Hepatocyte (in vitro differentiated cells): ENCODE data around the gene HDHD3. TPM values are rescaled to one million over a fixed set of nuclear protein-coding genes. Genes with fewer than 3 reads are reported as not detected.
"Not testable (repeated sequence)": the region's sequence is repeated elsewhere in the genome, so short reads cannot be mapped to it uniquely, and the experiment has no call there.

Experiments used
- DNase-seq: peaks from one replicate; pipeline ENCODE4 v3.0.0-alpha.2; 2016; ENCODE audit warnings: low spot score
- H2AFZ ChIP-seq: fragments of 200-600 bp; sonication (generic); 2 replicates; pipeline ENCODE4 v1.6.0; 2016; ENCODE audit warnings: antibody characterized with exemption, mild to moderate bottlenecking
- H3K27ac ChIP-seq: fragments of 200-600 bp; sonication (generic); 2 replicates; pipeline ENCODE4 v1.5.1; 2016; ENCODE audit warnings: mild to moderate bottlenecking
- H3K27me3 ChIP-seq: fragments of 200-600 bp; sonication (generic); 2 replicates; pipeline ENCODE4 v1.6.1; 2016
- H3K36me3 ChIP-seq: fragments of 200-600 bp; sonication (generic); replicated peaks from 2 replicates; pipeline ENCODE4 v1.5.1; 2016; ENCODE audit warnings: low read depth; ENCODE audit not compliant: insufficient read depth
- H3K4me1 ChIP-seq: fragments of 200-600 bp; sonication (generic); 2 replicates; pipeline ENCODE4 v1.5.1; 2016; ENCODE audit warnings: mild to moderate bottlenecking, moderate library complexity; ENCODE audit not compliant: insufficient read depth
- H3K4me2 ChIP-seq: fragments of 200-600 bp; sonication (generic); 2 replicates; pipeline ENCODE4 v1.6.0; 2016
- H3K4me3 ChIP-seq: fragments of 200-600 bp; sonication (generic); 2 replicates; pipeline ENCODE4 v1.5.1; 2016; ENCODE audit warnings: mild to moderate bottlenecking
- H3K79me2 ChIP-seq: fragments of 200-600 bp; sonication (generic); 2 replicates; pipeline ENCODE4 v1.6.0; 2017; ENCODE audit warnings: mild to moderate bottlenecking
- H3K9me2 ChIP-seq: fragments of 200-600 bp; sonication (generic); replicated peaks from 2 replicates; pipeline ENCODE4 v1.6.0; 2017; ENCODE audit warnings: mild to moderate bottlenecking; ENCODE audit not compliant: insufficient read depth
- H3K9me3 ChIP-seq: fragments of 200-600 bp; sonication (generic); 2 replicates; pipeline ENCODE4 v1.5.1; 2016; ENCODE audit warnings: low read depth, mild to moderate bottlenecking
- H4K20me1 ChIP-seq: fragments of 200-600 bp; sonication (generic); 2 replicates; pipeline ENCODE4 v1.6.0; 2016; ENCODE audit warnings: mild to moderate bottlenecking; ENCODE audit not compliant: insufficient read depth, poor library complexity, severe bottlenecking
- EZH2 ChIP-seq: fragments of 200-600 bp; sonication (generic); IDR thresholded peaks from 2 replicates; pipeline ENCODE4 v1.6.1; 2016; ENCODE audit warnings: antibody characterized with exemption, mild to moderate bottlenecking, borderline replicate concordance
- EZH2phosphoT487 ChIP-seq: fragments of 200-600 bp; sonication (generic); IDR thresholded peaks from one replicate; pipeline ENCODE4 v1.6.1; 2018; ENCODE audit warnings: antibody characterized with exemption, mild to moderate bottlenecking, low read depth, moderate library complexity; ENCODE audit not compliant: unreplicated experiment, severe bottlenecking
- WGBS: methylation state at CpG from one replicate; pipeline ENCODE4 v1.1.6; 2016; ENCODE audit warnings: low lambda C conversion rate; ENCODE audit errors: missing lambda C conversion rate; 5-methylcytosine and 5-hydroxymethylcytosine counted together
- polyA plus RNA-seq: library from polyadenylated mRNA; unstranded; fragments of >200 nt; fragmentation: Nextera tagmentation; extraction: Ambion mirVana; gene quantifications from 2 replicates; pipeline ENCODE4 v1.2.1, GENCODE V29; 2016
- total RNA-seq: library from RNA; depleted of rRNA; stranded (reverse); fragments of >200 nt; gene quantifications from 2 replicates; pipeline ENCODE4 v1.2.3, GENCODE V29; 2014
- TF ChIP-seq, protein P1 (sequence below): fragments of 200-600 bp; sonication (generic); IDR thresholded peaks from 2 replicates; pipeline ENCODE4 v1.5.1; 2016; ENCODE audit warnings: antibody characterized with exemption, mild to moderate bottlenecking; ENCODE audit not compliant: poor library complexity

HDHD3 gene
- total and polyA plus RNA-seq, 2 experiments from 2014 or later, result 96.8 to 110 TPM

DNA sequence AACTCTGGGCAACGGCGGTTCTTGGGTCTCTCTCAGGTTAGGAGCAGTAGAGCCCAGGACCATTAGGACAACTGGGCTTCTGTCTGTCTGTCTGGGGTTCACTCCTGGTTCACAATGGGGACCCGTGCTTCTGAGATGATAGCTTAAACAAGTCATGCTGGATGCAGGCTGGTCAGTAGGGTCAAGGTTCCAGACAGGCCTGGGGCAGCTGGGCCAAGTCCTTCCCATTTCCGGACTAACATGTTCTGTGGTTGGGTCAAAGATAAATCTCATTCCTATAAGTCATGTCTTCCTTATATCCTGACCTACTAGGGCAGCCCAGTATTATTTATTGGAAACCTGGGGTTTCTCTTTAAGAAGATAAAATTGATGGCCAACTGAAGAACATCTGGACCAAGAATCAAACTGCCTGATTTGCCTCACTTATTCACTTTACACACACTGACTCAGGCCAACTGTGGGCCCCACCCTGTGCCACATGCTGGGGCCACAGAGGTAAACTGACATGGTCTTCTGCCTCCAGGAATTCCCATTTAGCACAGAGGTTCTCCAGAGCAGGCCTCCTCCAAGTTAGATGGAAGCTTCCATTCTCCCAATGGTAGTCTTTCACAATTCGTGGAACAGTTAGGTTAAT is 8.3 kb downstream of the HDHD3 start:
- no peak for DNase-seq
- H3K27ac ChIP-seq, result no peak overlapping the region
- WGBS, result 95% methylated on average over 5 of the region's 5 CpGs

GRCh38 chr9:113365652-113366051 is 11.1 kb downstream of the HDHD3 start:
- not testable (repeated sequence) for H3K27ac ChIP-seq, H2AFZ ChIP-seq, H3K36me3 ChIP-seq, H3K9me3 ChIP-seq, H3K4me3 ChIP-seq, H3K4me1 ChIP-seq, DNase-seq, H3K27me3 ChIP-seq, H3K4me2 ChIP-seq, H3K9me2 ChIP-seq, H3K79me2 ChIP-seq, H4K20me1 ChIP-seq
- WGBS, result 98% methylated on average over 3 of the region's 3 CpGs

More for the DNA sequence above, 8.3 kb downstream of the HDHD3 start:
- no peaks in the 10 kb centered on the region for H3K27me3 ChIP-seq
- peaks cover 12% of the 10 kb centered on the region for H4K20me1 ChIP-seq
- TF ChIP-seq, protein P1, sequence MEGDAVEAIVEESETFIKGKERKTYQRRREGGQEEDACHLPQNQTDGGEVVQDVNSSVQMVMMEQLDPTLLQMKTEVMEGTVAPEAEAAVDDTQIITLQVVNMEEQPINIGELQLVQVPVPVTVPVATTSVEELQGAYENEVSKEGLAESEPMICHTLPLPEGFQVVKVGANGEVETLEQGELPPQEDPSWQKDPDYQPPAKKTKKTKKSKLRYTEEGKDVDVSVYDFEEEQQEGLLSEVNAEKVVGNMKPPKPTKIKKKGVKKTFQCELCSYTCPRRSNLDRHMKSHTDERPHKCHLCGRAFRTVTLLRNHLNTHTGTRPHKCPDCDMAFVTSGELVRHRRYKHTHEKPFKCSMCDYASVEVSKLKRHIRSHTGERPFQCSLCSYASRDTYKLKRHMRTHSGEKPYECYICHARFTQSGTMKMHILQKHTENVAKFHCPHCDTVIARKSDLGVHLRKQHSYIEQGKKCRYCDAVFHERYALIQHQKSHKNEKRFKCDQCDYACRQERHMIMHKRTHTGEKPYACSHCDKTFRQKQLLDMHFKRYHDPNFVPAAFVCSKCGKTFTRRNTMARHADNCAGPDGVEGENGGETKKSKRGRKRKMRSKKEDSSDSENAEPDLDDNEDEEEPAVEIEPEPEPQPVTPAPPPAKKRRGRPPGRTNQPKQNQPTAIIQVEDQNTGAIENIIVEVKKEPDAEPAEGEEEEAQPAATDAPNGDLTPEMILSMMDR, result no peak
- TF ChIP-seq EZH2, result no peak
- TF ChIP-seq EZH2phosphoT487, result no peak
- no peaks in the 10 kb centered on the region for H3K36me3 ChIP-seq
- H2AFZ ChIP-seq, result no peak overlapping the region
- H3K4me2 ChIP-seq, result no peak overlapping the region
- H3K9me2 ChIP-seq, result no peaks in the 10 kb centered on the region
- no peaks in the 10 kb centered on the region for H3K79me2 ChIP-seq
- H3K9me3 ChIP-seq, result no peaks in the 10 kb centered on the region
- H3K4me3 ChIP-seq, result no peak overlapping the region
- H3K4me1 ChIP-seq, result no peaks in the 10 kb centered on the region

- no peak for DNase-seq
- H3K4me3 ChIP-seq, result no peak overlapping the region
- 77% methylated on average over 1 of the region's 1 CpG for WGBS
Observed at GRCh38 chr9:113364951-113365350, 11.8 kb downstream of the HDHD3 start.

DNA sequence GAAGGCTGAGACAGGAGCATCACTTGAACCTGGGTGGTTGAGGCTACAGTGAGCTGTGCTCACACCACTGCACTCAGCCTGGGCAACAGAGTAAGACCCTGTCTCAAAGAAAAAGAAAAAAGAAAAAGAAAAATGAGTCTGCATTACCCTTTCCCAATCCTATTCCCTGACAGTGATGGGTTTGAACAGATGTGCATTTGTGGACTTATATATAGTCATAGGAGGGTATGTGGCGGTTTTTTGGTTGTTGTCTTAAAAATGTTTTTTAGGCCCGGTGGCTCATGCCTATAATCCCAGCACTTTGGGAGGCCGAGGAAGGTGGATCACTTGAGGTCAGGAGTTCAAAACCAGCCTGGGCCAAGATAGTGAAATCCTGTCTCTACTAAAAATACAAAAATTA is 13.4 kb downstream of the HDHD3 start:
- no peaks in the 10 kb centered on the region for H3K9me2 ChIP-seq
- WGBS, result 90% methylated on average over 3 of the region's 3 CpGs

More at GRCh38 chr9:113364951-113365350, 11.8 kb downstream of the HDHD3 start:
- no peak overlapping the region for H3K4me2 ChIP-seq
- no peaks in the 10 kb centered on the region for H3K9me2 ChIP-seq
- H3K4me1 ChIP-seq, result peaks cover 6% of the 10 kb centered on the region
- H3K9me3 ChIP-seq, result no peaks in the 10 kb centered on the region
- H4K20me1 ChIP-seq, result no peaks in the 10 kb centered on the region
- no peaks in the 10 kb centered on the region for H3K27me3 ChIP-seq
- H3K36me3 ChIP-seq, result no peaks in the 10 kb centered on the region
- no peaks in the 10 kb centered on the region for H3K79me2 ChIP-seq
- no peak overlapping the region for H2AFZ ChIP-seq
- TF ChIP-seq, protein P1, result no peak
- TF ChIP-seq EZH2 (no peak), EZH2phosphoT487 (no peak)
- H3K27ac ChIP-seq, result no peak overlapping the region

More for the DNA sequence above, 13.4 kb downstream of the HDHD3 start:
- Histone ChIP-seq H3K9me3 (no peaks in the 10 kb centered on the region), H3K4me1 (peaks cover 6% of the 10 kb centered on the region), H3K36me3 (no peaks in the 10 kb centered on the region), H3K27ac (no peak overlapping the region), H3K27me3 (no peaks in the 10 kb centered on the region), H4K20me1 (no peaks in the 10 kb centered on the region), H3K4me3 (no peak overlapping the region), H3K79me2 (no peaks in the 10 kb centered on the region), H3K4me2 (no peak overlapping the region), H2AFZ (no peak overlapping the region)
- TF ChIP-seq, protein P1, result no peak
- TF ChIP-seq EZH2phosphoT487 (no peak), EZH2 (no peak)
- DNase-seq, result no peak
